Stimulated activated memory B cell treated with anti-CD40 and anti-IgM and Interleukin-4, amounts not matched to agents 10 μg/mL and 1 μg/mL and 100 μg/mL, for 72 hours (primary cell): ENCODE data around the gene LTF.

Experiments used
- ATAC-seq: fragments of 150-1000 bp; cut with Tn5 transposase; 2 replicates; pipeline ENCODE4 v1.10.0; 2021
- H3K27ac Mint-ChIP-seq: one replicate; pipeline ENCODE4 v1.8.0; 2022; ENCODE audit warnings: mild to moderate bottlenecking, mixed read lengths
- H3K27me3 Mint-ChIP-seq: one replicate; pipeline ENCODE4 v1.8.0; 2022; ENCODE audit warnings: mixed read lengths
- H3K36me3 Mint-ChIP-seq: one replicate; pipeline ENCODE4 v1.8.0; 2022; ENCODE audit warnings: mixed read lengths
- H3K4me1 Mint-ChIP-seq: one replicate; pipeline ENCODE4 v1.8.0; 2022; ENCODE audit warnings: mixed read lengths
- H3K4me3 Mint-ChIP-seq: one replicate; pipeline ENCODE4 v1.8.0; 2022; ENCODE audit warnings: mild to moderate bottlenecking, moderate library complexity, mixed read lengths
- H3K9me3 Mint-ChIP-seq: one replicate; pipeline ENCODE4 v1.8.0; 2022; ENCODE audit warnings: mixed read lengths

LTF gene

DNA sequence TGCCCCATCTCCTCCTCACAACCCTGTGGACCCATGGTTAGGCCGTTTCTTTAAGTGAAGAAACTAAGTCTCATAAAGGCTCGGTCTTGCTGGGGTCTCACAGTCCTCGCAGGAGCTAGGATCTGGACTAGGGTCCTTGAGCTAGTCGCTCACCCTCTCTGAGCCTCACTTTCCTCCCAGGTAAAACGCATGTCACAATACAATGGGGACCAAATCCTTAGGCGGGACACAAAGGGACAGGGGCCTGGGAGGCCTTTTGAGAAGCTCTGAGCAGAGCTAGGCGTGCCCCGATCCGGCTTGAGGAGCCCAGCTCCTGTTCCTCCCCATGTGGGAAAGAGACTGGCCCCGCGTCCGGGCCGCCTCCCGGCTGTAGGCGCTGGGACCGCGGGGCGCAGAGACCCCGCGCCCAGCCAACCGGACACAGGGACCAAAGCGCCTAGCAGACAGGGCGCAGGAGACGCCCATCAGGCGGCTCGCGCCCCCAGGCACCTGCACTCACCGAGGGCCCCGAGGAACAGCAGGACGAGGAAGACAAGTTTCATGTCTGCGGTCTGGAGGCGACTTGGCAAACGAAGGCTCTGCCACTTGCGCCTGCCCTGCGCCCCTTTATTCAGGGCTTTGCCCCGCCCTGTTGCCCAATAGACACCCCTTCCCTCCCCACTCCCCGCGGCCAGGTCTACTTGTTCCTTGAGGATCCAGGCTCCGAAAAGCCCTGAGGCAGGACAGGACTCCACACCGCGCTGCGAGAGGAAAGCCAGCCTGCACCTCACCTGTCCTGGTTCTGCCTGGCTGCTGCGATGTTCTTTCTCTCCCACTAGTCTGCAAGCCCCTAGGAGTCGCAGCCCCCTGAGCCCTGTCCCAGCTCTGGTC is at the start of gene LTF:
TSS of gene LTF (minus strand) at position 580 of the 870 bp plus-strand sequence. CDS start at position 542, 38 bp downstream.
- peaks cover 65% of the 10 kb centered on the region for H3K27me3 Mint-ChIP-seq
- no peak within 1 kb of the TSS for H3K4me3 Mint-ChIP-seq
- H3K27ac Mint-ChIP-seq: no peak within 1 kb of the TSS
- H3K36me3 Mint-ChIP-seq: no peaks in the 10 kb centered on the region
- no peak for ATAC-seq
- H3K4me1 Mint-ChIP-seq: no peaks in the 10 kb centered on the region
- H3K9me3 Mint-ChIP-seq: no peaks in the 10 kb centered on the region

DNA sequence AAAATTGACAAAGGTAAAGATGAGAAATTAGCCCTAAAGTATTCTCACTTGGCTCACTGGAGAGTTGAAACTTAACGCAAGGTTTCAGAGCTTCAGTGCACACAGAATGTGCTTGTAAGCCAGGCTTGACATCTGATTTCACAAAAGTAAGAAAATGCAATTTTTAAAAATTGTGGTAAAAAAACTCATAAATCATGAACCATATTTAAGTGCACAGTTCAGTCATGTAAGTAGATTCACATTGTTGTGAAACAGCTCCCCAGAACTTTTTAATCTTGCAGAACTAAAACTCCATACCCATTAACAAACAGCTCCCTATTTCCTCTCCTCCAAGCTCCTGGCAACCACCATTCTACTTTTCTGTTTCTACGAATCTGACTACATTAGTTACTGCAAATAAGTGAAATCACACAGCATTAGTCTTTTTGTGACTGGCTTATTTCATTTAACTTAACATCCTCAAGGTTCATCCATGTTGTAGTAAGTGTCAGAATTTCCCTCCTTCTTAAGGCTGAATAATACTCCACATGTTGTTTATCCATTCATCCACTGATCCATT is 47.6 kb upstream of the LTF start:
- no peaks in the 10 kb centered on the region for H3K36me3 Mint-ChIP-seq
- peaks cover 8% of the 10 kb centered on the region for H3K27me3 Mint-ChIP-seq
- no peak overlapping the region for H3K27ac Mint-ChIP-seq
- no peak for ATAC-seq
- no peaks in the 10 kb centered on the region for H3K9me3 Mint-ChIP-seq
- H3K4me3 Mint-ChIP-seq: no peak overlapping the region
- peaks cover 6% of the 10 kb centered on the region for H3K4me1 Mint-ChIP-seq

DNA sequence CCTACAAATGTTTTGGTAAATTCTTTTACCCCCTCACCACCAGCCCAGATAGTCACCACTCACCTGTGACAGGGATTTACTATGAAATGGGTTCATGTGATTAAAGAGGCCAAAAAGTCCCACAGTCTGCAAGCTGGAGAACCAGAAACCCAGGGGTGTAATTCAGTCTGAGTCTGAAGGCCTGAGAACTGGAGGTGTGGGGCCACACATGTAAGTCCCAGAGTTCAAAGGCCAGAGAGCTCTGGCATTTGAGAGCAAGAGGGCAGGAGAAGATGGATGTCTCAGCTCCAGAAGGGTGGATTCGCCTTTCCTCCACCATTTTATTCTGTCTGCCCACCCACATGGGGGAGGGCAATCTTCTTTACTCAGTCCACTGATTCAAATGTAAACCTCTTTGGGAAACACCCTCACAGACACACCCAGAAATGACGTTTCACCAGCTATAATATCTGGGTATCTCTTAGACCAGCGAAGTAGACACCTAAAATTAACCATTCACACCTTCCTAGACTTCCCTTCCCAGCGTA is 45.0 kb upstream of the LTF start:
- peaks cover 19% of the 10 kb centered on the region for H3K4me1 Mint-ChIP-seq
- H3K4me3 Mint-ChIP-seq: no peak overlapping the region
- peaks cover 8% of the 10 kb centered on the region for H3K27me3 Mint-ChIP-seq
- H3K36me3 Mint-ChIP-seq: no peaks in the 10 kb centered on the region
- H3K27ac Mint-ChIP-seq: no peak overlapping the region
- peaks cover 4% of the 10 kb centered on the region for H3K9me3 Mint-ChIP-seq
- ATAC-seq: no peak

DNA sequence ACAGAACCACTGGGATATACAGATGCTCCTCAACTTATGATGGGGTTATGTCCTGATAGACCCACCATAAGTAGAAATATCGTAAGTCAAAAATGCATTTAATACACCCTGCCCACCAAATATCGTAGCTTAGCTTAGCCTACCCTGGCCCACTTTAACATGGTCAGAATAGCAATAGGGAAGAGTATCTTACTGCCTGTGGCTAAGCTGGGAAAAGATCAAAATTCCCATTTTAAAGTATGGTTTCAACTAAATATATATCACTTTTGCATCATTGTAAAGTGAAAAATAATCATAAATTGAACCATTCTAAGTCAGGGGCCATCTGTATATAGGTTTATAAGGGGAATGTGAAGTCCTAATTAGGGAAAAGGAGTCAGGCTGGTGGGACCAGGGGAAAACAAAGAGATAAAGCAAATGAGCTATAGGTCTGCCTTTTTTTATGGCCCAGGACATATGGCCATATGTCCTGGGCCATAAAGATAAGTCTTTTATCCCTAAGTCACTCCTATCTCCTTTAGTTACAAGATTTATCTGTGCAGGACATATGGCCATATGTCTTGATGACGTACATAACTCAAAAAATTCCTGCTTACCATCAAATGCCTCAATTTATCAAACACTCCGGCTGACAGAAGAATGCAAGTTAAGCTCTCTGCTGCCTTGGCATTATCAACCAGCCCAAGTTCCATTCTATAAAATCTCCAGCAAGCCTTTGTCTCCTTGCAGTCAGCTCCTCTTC is 44.3 kb upstream of the LTF start:
- Mint-ChIP-seq H3K36me3 (no peaks in the 10 kb centered on the region), H3K9me3 (peaks cover 4% of the 10 kb centered on the region), H3K27me3 (peaks cover 8% of the 10 kb centered on the region), H3K4me3 (no peak overlapping the region), H3K27ac (no peak overlapping the region), H3K4me1 (peaks cover 19% of the 10 kb centered on the region)
- ATAC-seq: no peak

DNA sequence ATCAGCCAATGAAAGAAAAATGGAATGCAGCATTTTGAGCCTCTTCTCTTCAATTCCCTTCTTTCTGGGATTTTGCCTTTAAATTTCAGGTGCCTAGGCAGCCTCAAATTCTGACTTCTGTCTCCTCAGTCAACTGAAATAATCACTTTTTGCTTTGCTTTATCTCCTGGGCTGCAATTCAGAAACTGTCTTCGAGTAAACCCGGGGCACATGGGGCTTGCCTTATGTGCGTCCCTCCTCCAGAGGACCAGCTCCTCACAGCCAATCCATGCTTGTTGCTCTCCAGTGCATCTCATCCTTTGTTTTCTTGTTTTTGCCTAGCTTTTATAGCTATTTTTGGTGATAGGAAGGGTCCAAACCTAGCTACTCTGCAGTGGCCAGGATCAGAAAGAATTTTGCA is 41.8 kb upstream of the LTF start:
- H3K9me3 Mint-ChIP-seq: peaks cover 8% of the 10 kb centered on the region

DNA sequence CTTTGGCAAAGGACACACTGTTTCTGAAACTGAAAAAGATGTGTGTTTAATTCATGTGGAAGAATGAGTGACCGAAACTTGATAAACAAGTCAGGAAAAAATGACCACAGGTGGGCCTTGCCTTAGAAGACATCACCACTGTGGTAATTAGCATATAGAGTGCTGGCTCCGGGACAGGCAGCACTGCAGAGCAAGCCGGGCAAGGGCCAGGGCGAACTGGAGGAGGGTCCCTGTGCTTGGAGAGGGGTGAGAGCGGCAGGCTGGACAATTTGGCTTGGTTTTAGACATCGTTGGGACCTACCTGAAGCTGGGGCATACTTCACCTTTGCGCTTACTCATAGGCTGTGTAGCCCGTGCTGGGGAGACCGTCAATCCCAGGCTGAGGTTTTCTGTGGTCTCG is 41.2 kb upstream of the LTF start:
- ATAC-seq: no peak
- Mint-ChIP-seq H3K4me1 (peaks cover 42% of the 10 kb centered on the region), H3K9me3 (peaks cover 8% of the 10 kb centered on the region), H3K27ac (no peak overlapping the region), H3K36me3 (no peaks in the 10 kb centered on the region), H3K4me3 (no peak overlapping the region), H3K27me3 (no peaks in the 10 kb centered on the region)

More for the DNA sequence above, 41.8 kb upstream of the LTF start:
- no peak for ATAC-seq
- peak overlapping the region; percentile 15 for H3K27ac Mint-ChIP-seq
- H3K4me1 Mint-ChIP-seq: peaks cover 37% of the 10 kb centered on the region
- no peaks in the 10 kb centered on the region for H3K36me3 Mint-ChIP-seq
- no peak overlapping the region for H3K4me3 Mint-ChIP-seq
- H3K27me3 Mint-ChIP-seq: no peaks in the 10 kb centered on the region

DNA sequence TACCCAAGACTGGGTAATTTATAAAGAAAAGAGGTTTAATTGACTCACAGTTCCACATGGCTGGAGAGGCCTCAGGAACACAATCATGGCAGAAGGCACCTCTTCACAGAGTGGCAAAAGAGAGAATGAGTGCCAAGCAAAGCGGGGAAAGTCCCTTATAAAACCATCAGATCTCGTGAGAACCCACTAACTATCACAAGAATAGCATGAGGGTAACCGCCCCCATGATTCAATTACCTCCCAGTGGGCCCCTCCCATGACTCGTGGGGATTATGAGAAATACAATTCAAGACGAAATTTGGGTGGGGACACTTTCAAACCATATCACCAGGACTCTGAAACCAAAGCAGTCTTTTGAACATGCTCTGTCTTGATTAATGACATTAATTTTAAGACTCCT is 40.1 kb upstream of the LTF start:
- no peak for ATAC-seq
- Mint-ChIP-seq H3K36me3 (no peaks in the 10 kb centered on the region), H3K9me3 (peaks cover 8% of the 10 kb centered on the region), H3K4me1 (peaks cover 46% of the 10 kb centered on the region), H3K27me3 (no peaks in the 10 kb centered on the region), H3K27ac (no peak overlapping the region), H3K4me3 (no peak overlapping the region)

DNA sequence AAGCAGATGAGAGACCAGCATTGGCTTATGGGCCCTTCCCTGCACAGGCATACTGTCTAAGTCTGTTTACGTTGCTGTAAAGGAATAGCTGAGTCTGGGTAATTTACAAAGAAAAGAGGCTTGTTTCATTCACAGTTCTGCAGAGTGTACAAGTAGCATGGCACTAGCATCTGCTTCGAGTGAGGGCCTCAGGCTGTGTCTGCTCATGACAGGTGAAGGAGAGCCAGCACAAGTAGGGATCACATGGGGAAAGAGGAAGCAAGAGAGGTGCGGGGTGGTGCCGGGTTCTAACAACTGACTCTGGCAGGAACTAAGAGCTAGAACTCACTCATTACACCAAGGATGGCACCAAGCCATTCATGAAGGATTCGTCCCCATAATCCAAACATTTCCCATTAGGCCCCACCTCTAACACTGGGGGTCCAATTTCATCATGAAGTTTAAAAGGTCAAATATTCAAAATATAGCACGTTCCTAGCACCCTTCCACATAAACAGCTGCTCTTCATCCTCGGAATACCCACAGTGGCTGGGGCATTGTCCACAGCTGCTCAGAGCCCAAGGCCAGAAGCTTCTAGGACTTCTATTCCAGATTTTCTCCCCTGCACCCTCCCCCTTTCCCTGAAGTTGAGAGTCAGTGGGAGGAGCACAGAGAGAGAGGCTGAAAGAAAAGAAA is 38.6 kb upstream of the LTF start:
- no peaks in the 10 kb centered on the region for H3K36me3 Mint-ChIP-seq
- no peak for ATAC-seq
- no peaks in the 10 kb centered on the region for H3K27me3 Mint-ChIP-seq
- H3K4me1 Mint-ChIP-seq: peaks cover 42% of the 10 kb centered on the region
- peaks cover 8% of the 10 kb centered on the region for H3K9me3 Mint-ChIP-seq
- peak overlapping the region; percentile 66 for H3K27ac Mint-ChIP-seq
- no peak overlapping the region for H3K4me3 Mint-ChIP-seq

DNA sequence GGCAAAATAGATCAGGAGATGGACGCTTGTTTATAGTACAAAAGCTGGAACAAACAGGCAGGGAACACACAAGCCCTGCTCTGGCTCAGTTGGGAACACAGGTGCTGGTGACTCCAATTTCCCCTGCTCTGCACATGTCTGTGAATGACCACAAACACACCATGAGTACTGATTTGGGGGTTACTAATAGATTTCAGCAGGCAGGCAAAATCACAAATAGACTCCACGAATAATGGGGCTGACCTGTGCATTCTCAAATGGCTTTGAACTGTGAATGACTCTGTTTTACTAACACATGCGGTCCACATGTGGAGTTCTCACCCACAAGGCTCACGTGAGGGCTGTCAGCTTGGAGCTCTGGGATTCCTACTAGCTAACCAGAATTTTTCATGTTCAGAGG is 37.0 kb upstream of the LTF start:
- no peak overlapping the region for H3K4me3 Mint-ChIP-seq
- H3K36me3 Mint-ChIP-seq: no peaks in the 10 kb centered on the region
- no peak overlapping the region for H3K27ac Mint-ChIP-seq
- ATAC-seq: no peak
- H3K4me1 Mint-ChIP-seq: peaks cover 52% of the 10 kb centered on the region
- H3K27me3 Mint-ChIP-seq: no peaks in the 10 kb centered on the region
- peaks cover 8% of the 10 kb centered on the region for H3K9me3 Mint-ChIP-seq

DNA sequence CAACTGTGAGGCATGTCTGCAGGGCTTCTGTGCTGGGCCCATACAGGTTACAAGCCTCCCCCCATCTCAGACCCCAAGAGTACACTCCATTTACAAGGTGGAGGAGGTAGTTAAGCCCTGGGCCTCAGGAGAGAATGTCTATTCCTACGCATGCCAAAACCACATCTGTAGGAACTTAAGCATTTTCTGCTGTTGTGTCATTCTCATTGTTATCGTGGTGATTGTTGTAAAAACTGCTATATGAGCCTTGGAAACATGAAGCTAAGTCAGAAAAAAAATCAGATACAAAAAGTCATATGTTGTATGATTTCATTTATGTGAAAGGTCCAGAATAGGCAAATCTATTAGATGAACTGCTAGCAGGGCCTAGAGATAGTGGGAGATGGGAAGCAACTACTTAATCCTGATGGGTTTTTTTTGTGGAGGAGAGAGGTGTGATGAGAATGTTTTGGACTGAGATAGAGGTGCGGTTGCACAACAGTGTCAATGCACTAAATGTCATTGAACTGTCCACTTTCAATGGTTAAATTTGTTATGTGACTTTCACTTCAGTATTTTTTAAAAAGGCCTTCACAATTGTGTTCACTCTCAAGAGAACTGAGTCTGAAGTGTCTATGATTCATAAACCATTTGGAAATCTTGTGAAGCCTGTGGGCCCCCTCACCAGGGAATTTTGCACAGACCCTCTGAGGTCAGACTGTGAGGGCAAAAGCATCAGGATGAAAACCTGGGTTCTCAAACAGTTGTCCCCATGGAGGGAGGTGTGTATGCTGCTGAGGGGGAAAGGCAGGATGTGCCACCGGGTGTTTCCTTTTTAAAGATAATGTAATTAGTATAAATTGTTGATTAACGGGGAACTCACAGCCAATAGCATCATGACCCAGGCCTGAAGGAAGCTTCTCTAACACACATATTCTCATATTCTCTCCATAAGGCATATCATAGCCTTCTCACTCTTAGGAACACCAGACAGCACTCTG is 36.2 kb upstream of the LTF start:
- no peaks in the 10 kb centered on the region for H3K36me3 Mint-ChIP-seq
- peaks cover 8% of the 10 kb centered on the region for H3K9me3 Mint-ChIP-seq
- H3K27ac Mint-ChIP-seq: peak overlapping the region; percentile 1
- ATAC-seq: peak; percentile 71
- H3K4me1 Mint-ChIP-seq: peaks cover 56% of the 10 kb centered on the region
- H3K4me3 Mint-ChIP-seq: no peak overlapping the region
- no peaks in the 10 kb centered on the region for H3K27me3 Mint-ChIP-seq

DNA sequence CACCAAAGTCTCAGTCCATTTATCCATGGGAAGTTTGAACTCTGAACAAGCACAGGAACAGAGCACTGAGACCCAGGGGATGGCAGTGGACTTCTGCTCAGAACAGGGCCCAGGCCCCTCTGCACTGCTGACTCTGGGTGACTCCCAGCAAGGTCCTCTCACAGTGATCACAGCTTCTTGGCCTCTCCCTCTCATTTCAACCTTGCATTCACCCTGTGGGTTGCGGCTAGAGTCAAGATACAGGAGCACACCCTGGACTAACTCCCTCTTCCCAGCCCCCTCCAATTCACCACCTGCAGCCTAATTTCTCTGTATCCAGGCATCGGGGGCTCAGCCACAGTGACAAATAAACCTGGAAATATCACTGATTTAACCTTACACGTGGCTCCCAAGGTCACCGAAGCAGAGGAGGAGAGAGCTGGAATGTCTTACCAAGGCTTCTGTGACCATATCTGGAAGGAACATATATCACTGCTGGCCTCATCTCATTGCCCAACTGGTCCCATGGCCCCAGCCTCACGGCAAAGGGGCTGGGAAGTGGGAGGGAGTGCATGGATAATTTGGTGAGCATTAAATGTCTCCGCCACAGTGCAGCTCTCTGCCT is 34.3 kb upstream of the LTF start:
- peak overlapping the region; percentile 10 for H3K27ac Mint-ChIP-seq
- H3K4me1 Mint-ChIP-seq: peaks cover 50% of the 10 kb centered on the region
- no peaks in the 10 kb centered on the region for H3K36me3 Mint-ChIP-seq
- H3K4me3 Mint-ChIP-seq: no peak overlapping the region
- no peaks in the 10 kb centered on the region for H3K27me3 Mint-ChIP-seq
- ATAC-seq: no peak
- H3K9me3 Mint-ChIP-seq: peaks cover 4% of the 10 kb centered on the region

DNA sequence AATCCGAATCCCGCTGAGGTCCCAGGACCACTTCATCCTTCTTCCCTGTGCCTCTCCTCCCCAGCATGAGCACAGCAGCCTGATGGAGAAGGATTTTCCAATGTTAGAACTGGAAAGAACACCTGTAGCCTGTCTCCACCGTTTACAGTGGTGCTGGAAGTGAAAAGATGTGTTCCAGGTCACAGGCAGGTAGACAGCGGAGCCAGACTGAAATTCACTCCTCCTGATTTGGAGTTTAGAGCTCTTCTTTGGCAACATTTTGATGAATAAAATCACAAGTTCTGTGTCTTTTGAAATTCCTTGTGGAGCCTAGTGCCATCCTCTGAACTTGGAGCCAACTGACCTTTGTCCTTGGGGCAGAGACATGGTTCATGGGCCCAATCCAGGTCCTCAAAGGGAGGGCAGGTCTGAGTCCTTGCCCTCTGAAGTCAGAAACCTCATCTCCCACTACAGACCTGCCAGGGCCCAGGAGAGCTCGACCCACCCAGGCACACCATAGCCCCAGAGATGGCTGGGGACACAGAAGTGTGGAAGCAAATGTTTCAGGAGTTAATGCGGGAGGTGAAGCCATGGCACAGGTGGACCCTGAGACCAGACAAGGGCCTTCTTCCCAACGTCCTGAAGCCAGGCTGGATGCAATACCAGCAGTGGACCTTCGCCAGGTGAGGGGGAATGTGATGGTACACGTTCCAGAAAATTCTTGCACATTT is 33.0 kb upstream of the LTF start, which contains the start of gene RTP3:
TSS of gene RTP3 (plus strand) at position 421 of the 710 bp plus-strand sequence. CDS start at position 508, 87 bp downstream.
- no peaks in the 10 kb centered on the region for H3K36me3 Mint-ChIP-seq

More for the DNA sequence above, 33.0 kb upstream of the LTF start, which contains the start of gene RTP3:
- Mint-ChIP-seq H3K27me3 (no peaks in the 10 kb centered on the region), H3K4me3 (no peak within 1 kb of the TSS), H3K4me1 (peaks cover 45% of the 10 kb centered on the region), H3K27ac (peak within 1 kb of the TSS; percentile 36), H3K9me3 (no peaks in the 10 kb centered on the region)
- ATAC-seq: no peak
